ENCODE results near the gene HAL. TPM values are rescaled to one million over a fixed set of nuclear protein-coding genes. Genes with fewer than 3 reads are reported as not detected.
A peak's percentile ranks its signal among the peaks of the same experiment; 100 is the strongest.

Gene HAL
- total and polyA plus RNA-seq, 2 of the 8 experiments (the other 6 are each of a cell fraction or from before 2014, with no cell fraction given), result 0.12 to 0.17 TPM

DNA sequence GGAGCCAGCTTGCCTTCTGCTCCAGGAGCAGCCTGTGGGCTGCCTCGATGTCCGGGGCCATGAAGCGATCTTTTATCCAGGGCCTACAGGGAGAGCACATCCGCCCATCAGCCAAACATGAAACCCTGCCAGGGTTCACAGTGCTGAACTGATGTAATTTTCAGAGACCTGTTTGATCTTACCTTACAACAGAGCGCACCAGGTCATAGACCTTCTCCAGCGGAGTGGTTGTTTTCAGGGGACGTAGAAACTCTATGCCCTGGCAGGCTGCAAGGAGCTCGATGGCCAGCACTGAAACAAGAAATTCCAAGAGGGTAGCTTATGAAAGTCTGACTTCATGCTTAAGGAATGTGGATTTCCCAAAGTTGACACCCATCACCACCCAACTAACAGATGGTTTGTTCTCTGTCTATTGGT lies 19.7 kb downstream of the HAL start:
- no peak overlapping the region for H3K27ac ChIP-seq (ENCODE audit: low read depth, low read length)
- H3K18ac ChIP-seq (ENCODE audit: extremely low read depth, low read length), result no peak overlapping the region
- H4K5ac ChIP-seq (ENCODE audit: insufficient read length, low read depth, low read length), result no peak overlapping the region
- no peaks in the 10 kb centered on the region for H3K79me1 ChIP-seq (ENCODE audit: low read depth, low read length)
- POLR2A ChIA-PET (ENCODE audit: partially characterized antibody), result interaction anchor here (1.6 kb wide), 1 partner anchor 20 kb away, joined by 3 read pairs; the partner anchor contains the start of gene HAL
- H4K8ac ChIP-seq (ENCODE audit: extremely low read depth, insufficient read depth, low read length), result no peak overlapping the region
- H3K4me2 ChIP-seq (ENCODE audit: insufficient read depth in 1 of 2, low read depth in 2 of 2, low read length in 2 of 2), result no peak overlapping the region
- DNase-seq (ENCODE audit: low read depth in 1 of 2, low spot score in 2 of 2) (no peak), FAIRE-seq (no peak)
- no peak overlapping the region for H2BK20ac ChIP-seq (ENCODE audit: low read length)
- no peak overlapping the region for H3K23ac ChIP-seq (ENCODE audit: insufficient read length)
- 93% methylated on average over 8 of the region's 8 CpGs; no CpG with 5 or more reads in 1 of the 2 experiments for WGBS, 2 experiments (ENCODE audit: extremely low coverage in 1 of 2, insufficient coverage in 1 of 2, insufficient read length in 1 of 2, insufficient replicate concordance in 2 of 2, low coverage in 1 of 2, low lambda C conversion rate in 2 of 2, missing lambda C conversion rate in 1 of 2)
- no peaks in the 10 kb centered on the region for H4K20me1 ChIP-seq (replicated peaks in 1 of 2; ENCODE audit: control insufficient read depth in 1 of 2, insufficient read depth in 2 of 2, low read length in 2 of 2)
- H2AFZ ChIP-seq (ENCODE audit: low read length), result no peak overlapping the region
- TF ChIP-seq SP1 (IDR thresholded peaks at IDR 0.05; ENCODE audit: low read depth, low read length), result no peak
- 0 out of 2 replicates have a peak, but pooled peaks have one; percentile 11 for TF ChIP-seq JUN (IDR thresholded peaks at IDR 0.05; ENCODE audit: low read depth, low read length)
- peak; percentile 64 for TF ChIP-seq JUND (IDR thresholded peaks at IDR 0.05; ENCODE audit: low read length)
- no peak overlapping the region for H3K4me3 ChIP-seq (ENCODE audit: extremely low read depth in 1 of 4, insufficient read depth in 2 of 4, low read depth in 3 of 4, low read length in 4 of 4)
- H3K79me2 ChIP-seq (ENCODE audit: control insufficient read depth in 1 of 2, insufficient read depth in 2 of 2, low read length in 2 of 2), result no peaks in the 10 kb centered on the region
- no peak overlapping the region for H4K91ac ChIP-seq (replicated peaks; ENCODE audit: insufficient read length, low read length)
- H3K4me1 ChIP-seq (replicated peaks in 1 of 4; ENCODE audit: control insufficient read depth in 3 of 4, insufficient read depth in 4 of 4, low read length in 3 of 4), result peaks cover 0 to 3% (median under 1%) of the 10 kb centered on the region in 4 experiments; a peak in 5 of 7 replicates
- H3K4ac ChIP-seq (replicated peaks; ENCODE audit: insufficient read length, low read depth, low read length), result no peak overlapping the region
- no peaks in the 10 kb centered on the region for H3K27me3 ChIP-seq (replicated peaks in 1 of 4; ENCODE audit: control insufficient read depth in 3 of 4, extremely low read depth in 1 of 4, insufficient read depth in 3 of 4, low read length in 3 of 4)
- H3K9me3 ChIP-seq (ENCODE audit: insufficient read depth in 2 of 2, low read depth in 1 of 2, low read length in 1 of 2), result no peaks in the 10 kb centered on the region
- H2BK15ac ChIP-seq (ENCODE audit: low read length), result no peak overlapping the region
- H2BK5ac ChIP-seq (ENCODE audit: low read depth, low read length), result no peak overlapping the region
- H2AK5ac ChIP-seq (ENCODE audit: low read depth, low read length), result no peak overlapping the region
- no peak overlapping the region for H3K14ac ChIP-seq (ENCODE audit: insufficient read length)
- no peak overlapping the region for H2BK120ac ChIP-seq (replicated peaks; ENCODE audit: low read depth, low read length)
- no peaks in the 10 kb centered on the region for H3K23me2 ChIP-seq (ENCODE audit: low read depth, low read length)
- H3K56ac ChIP-seq (replicated peaks; ENCODE audit: insufficient read length, low read depth, low read length), result no peak overlapping the region
- H3K9ac ChIP-seq (replicated peaks in 1 of 4; ENCODE audit: extremely low read depth in 1 of 4, low read depth in 3 of 4, low read length in 3 of 4), result no peak overlapping the region
- H3K36me3 ChIP-seq (ENCODE audit: control insufficient read depth in 2 of 4, insufficient read depth in 4 of 4, low read length in 3 of 4), result no peaks in the 10 kb centered on the region
- no peak overlapping the region for H2BK12ac ChIP-seq (ENCODE audit: low read depth, low read length)
- CTCF ChIA-PET (ENCODE audit: partially characterized antibody), result interaction anchor here (1.2 to 7.3 kb wide), 3 partner anchors 17 to 34 kb away, joined by 3 to 69 read pairs (median 4); partner anchors contain the start of genes AMDHD1, CCDC38 and HAL
